ENCODE data around the gene CYBA. TPM values are rescaled to one million over a fixed set of nuclear protein-coding genes. Genes with fewer than 3 reads are reported as not detected.

The CYBA gene
- total and polyA plus RNA-seq, 10 of the 15 experiments (the other 5 are each of a cell fraction or from before 2014, with no cell fraction given), result 0.55 to 598 (median 258) TPM

- SMC1A ChIA-PET (ENCODE audit: uncharacterized antibody, unreplicated experiment), result no interaction called here
- FAIRE-seq (no peak), DNase-seq (ENCODE audit: low read depth, low spot score) (no peak), ATAC-seq (no peak)
- H3K4me2 ChIP-seq (ENCODE audit: control insufficient read depth, insufficient read depth), result no peak overlapping the region
- peaks cover 20% of the 10 kb centered on the region for H3K4me1 ChIP-seq (ENCODE audit: control insufficient read depth, insufficient read depth, low read length)
- no peak overlapping the region for H3K9ac ChIP-seq (ENCODE audit: control insufficient read depth, insufficient read depth, low read length)
- 90% methylated on average over 13 of the region's 13 CpGs for WGBS (ENCODE audit: insufficient coverage, insufficient replicate concordance, low lambda C conversion rate, missing lambda C conversion rate)
- POLR2A ChIA-PET, result no interaction called here
- CTCF ChIA-PET, result no interaction called here
- no peaks in the 10 kb centered on the region for H3K9me3 ChIP-seq (replicated peaks; ENCODE audit: control insufficient read depth, insufficient read depth, low read length)
- H3K79me2 ChIP-seq (ENCODE audit: control insufficient read depth, insufficient read depth, low read length), result no peaks in the 10 kb centered on the region; the same call in 1 of the 2 replicates
- H2AFZ ChIP-seq (ENCODE audit: control insufficient read depth, low read depth, low read length), result no peak overlapping the region
- in situ Hi-C loops (cut with MboI), result no loop called here
- RAD21 ChIA-PET (ENCODE audit: unreplicated experiment), result no interaction called here
- no peaks in the 10 kb centered on the region for H4K20me1 ChIP-seq (ENCODE audit: control insufficient read depth, insufficient read depth)
- BruUV-seq (replicated peaks), result no TSS peak
- intact Hi-C loops (cut with micrococcal nuclease; ENCODE audit: unreplicated experiment), result no loop called here
- H3K27ac ChIP-seq (ENCODE audit: control insufficient read depth, insufficient read depth), result no peak overlapping the region
- no peak overlapping the region for H3K4me3 ChIP-seq
- TF ChIP-seq NFYB (IDR thresholded peaks at IDR 0.05; ENCODE audit: insufficient read depth, low read depth, low read length) (no peak), POLR2A (IDR thresholded peaks at IDR 0.05; ENCODE audit: low read depth, low read length) (no peak), ZNF274 (IDR thresholded peaks at IDR 0.05; ENCODE audit: insufficient read depth, insufficient read length) (no peak), IKZF2 (IDR thresholded peaks at IDR 0.05) (no peak), SIN3A (IDR thresholded peaks at IDR 0.05; ENCODE audit: low read depth, low read length) (no peak), SREBF1 (IDR thresholded peaks at IDR 0.05; ENCODE audit: low read length) (no peak), BACH1 (IDR thresholded peaks at IDR 0.05; ENCODE audit: borderline replicate concordance) (no peak), REST (IDR thresholded peaks at IDR 0.05; ENCODE audit: low read depth, low read length) (no peak), BCL3 (IDR thresholded peaks at IDR 0.05; ENCODE audit: borderline replicate concordance, insufficient read depth, low read depth, low read length, poor library complexity, severe bottlenecking) (no peak), RELA (IDR thresholded peaks at IDR 0.05; ENCODE audit: borderline replicate concordance, partially characterized antibody) (no peak), RAD51 (IDR thresholded peaks at IDR 0.05) (no peak), MLLT1 (IDR thresholded peaks at IDR 0.05) (no peak)
- no peaks in the 10 kb centered on the region for H3K36me3 ChIP-seq (ENCODE audit: control insufficient read depth in 2 of 2, insufficient read depth in 2 of 2, low read length in 1 of 2)
- no peaks in the 10 kb centered on the region for H3K27me3 ChIP-seq (replicated peaks in 1 of 2; ENCODE audit: control insufficient read depth in 2 of 2, insufficient read depth in 2 of 2, low read length in 1 of 2)
Observed at GRCh38 chr16:88677721-88678120, 26.9 kb upstream of the CYBA start.

Data from GM12878 (cell line).